GM12878 (cell line): Measurements from ENCODE around the gene CCL3.

Experiments
- ATF2 ChIP-seq: IDR thresholded peaks from 2 replicates; pipeline ENCODE4 v1.6.1; 2012; ENCODE audit warnings: low read length, inconsistent platforms
- CBX3 ChIP-seq: fragments of 200-600 bp; sonication (generic); IDR thresholded peaks from 2 replicates; pipeline ENCODE4 v1.6.1; 2016; ENCODE audit warnings: low read depth, borderline replicate concordance
- CTCF ChIP-seq, 3 experiments: IDR thresholded peaks in 2 of 3; conservative IDR thresholded peaks in 1 of 3; 2 replicates each; pipeline ENCODE4 v1.5.1; 2011; ENCODE audit warnings: low read depth in 3 of 3, low read length in 3 of 3, mild to moderate bottlenecking in 3 of 3, control low read depth in 2 of 3, moderate library complexity in 2 of 3, inconsistent platforms in 1 of 3, mixed read lengths in 1 of 3; ENCODE audit not compliant: control insufficient read depth in 2 of 3, insufficient read depth in 1 of 3; ENCODE audit errors: extremely low read depth in 1 of 3
- EGR1 ChIP-seq, 2 experiments: IDR thresholded peaks; 1 replicate in 1 of 2; 2 replicates in 1 of 2; pipeline ENCODE4 v1.6.1; 2011 to 2012; ENCODE audit warnings: low read depth in 2 of 2, low read length in 2 of 2, borderline replicate concordance in 1 of 2, mild to moderate bottlenecking in 1 of 2, moderate library complexity in 1 of 2
- POLR2A ChIP-seq: IDR thresholded peaks from 2 replicates; pipeline ENCODE4 v1.6.1; 2011; ENCODE audit warnings: low read depth, mild to moderate bottlenecking, low read length
- POLR2AphosphoS5 ChIP-seq: IDR thresholded peaks from 2 replicates; pipeline ENCODE4 v1.6.1; 2011; ENCODE audit warnings: mild to moderate bottlenecking, low read length, inconsistent platforms
- SMAD1 ChIP-seq: fragments of 450-650 bp; IDR thresholded peaks from 2 replicates; pipeline ENCODE4 v1.6.1; 2018; ENCODE audit warnings: mild to moderate bottlenecking, low read depth; ENCODE audit not compliant: partially characterized antibody
- ZNF274 ChIP-seq: IDR thresholded peaks from one replicate; pipeline ENCODE4 v1.8.0; 2011; ENCODE audit not compliant: insufficient read length, insufficient read depth

- TF ChIP-seq ZNF274 (no peak), POLR2AphosphoS5 (no peak), POLR2A (no peak), EGR1 (IDR thresholded peaks at IDR 0.05; ENCODE audit: borderline replicate concordance in 1 of 2, low read depth in 2 of 2, low read length in 2 of 2) (no peak), CBX3 (no peak), ATF2 (no peak), CTCF (IDR thresholded peaks at IDR 0.05 in 2 of 3, conservative IDR thresholded peaks at IDR 0.05 in 1 of 3; ENCODE audit: control insufficient read depth in 2 of 3, extremely low read depth in 1 of 3, insufficient read depth in 1 of 3, low read depth in 3 of 3, low read length in 3 of 3) (no peak), SMAD1 (no peak)
Observed at GRCh38 chr17:36128411-36128978, 38.6 kb upstream of the CCL3 start.
